ENCODE measurements around the gene TTC34.
"Not testable (repeated sequence)": the region's sequence is repeated elsewhere in the genome, so short reads cannot be mapped to it uniquely, and the experiment has no call there.

Gene TTC34

GRCh38 chr1:2751866-2752265, 49.6 kb downstream of the TTC34 start:
- not testable (repeated sequence) for H3K9me3 Mint-ChIP-seq; H3K4me1 Mint-ChIP-seq (ENCODE audit: low read depth); H3K4me3 Mint-ChIP-seq; H3K27ac Mint-ChIP-seq; H3K36me3 Mint-ChIP-seq (ENCODE audit: low read depth); H3K27me3 Mint-ChIP-seq (ENCODE audit: low read depth)

DNA sequence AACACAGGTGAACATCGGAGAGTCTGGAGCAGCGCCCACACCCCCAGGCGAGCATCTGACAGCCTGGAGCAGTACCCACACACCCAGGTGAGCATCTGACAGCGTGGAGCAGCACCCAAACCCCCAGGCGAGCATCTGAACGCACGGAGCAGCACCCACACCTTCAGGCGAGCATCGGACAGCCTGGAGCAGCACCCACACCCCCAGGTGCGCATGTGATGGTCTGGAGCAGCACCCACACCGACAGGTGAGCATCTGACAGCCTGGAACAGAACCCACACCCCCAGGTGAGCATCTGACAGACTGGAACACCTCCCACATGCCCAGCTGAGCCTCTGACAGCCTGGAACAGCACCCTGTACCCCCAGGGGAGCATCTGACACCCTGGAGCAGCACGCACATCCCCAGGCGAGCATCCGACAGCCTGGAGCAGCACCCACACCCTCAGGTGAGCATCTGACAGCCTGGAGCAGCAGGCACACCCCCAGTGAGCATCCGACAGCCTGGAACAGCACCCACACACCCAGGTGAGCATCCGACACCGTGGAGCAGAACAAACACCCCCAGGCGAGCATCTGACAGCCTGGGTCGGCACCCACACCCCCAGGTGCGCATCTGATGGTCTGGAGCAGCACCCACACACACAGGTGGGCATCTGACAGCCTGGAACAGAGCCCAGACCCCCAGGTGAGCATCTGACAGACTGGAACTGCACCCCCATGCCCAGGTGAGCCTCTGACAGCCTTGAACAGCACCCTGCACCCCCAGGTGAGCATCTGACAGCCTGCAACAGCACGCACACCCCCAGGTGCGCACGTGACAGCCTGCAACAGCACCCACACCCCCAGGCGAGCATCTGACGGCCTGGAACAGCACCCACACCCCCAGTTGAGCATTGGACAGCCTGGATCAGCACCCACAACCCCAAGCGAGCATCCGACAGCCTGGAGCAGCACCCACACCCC, 50.4 kb downstream of the TTC34 start:
- not testable (repeated sequence) for H3K27ac Mint-ChIP-seq; H3K36me3 Mint-ChIP-seq (ENCODE audit: low read depth); H3K9me3 Mint-ChIP-seq; H3K4me1 Mint-ChIP-seq (ENCODE audit: low read depth); H3K4me3 Mint-ChIP-seq; H3K27me3 Mint-ChIP-seq (ENCODE audit: low read depth)

DNA sequence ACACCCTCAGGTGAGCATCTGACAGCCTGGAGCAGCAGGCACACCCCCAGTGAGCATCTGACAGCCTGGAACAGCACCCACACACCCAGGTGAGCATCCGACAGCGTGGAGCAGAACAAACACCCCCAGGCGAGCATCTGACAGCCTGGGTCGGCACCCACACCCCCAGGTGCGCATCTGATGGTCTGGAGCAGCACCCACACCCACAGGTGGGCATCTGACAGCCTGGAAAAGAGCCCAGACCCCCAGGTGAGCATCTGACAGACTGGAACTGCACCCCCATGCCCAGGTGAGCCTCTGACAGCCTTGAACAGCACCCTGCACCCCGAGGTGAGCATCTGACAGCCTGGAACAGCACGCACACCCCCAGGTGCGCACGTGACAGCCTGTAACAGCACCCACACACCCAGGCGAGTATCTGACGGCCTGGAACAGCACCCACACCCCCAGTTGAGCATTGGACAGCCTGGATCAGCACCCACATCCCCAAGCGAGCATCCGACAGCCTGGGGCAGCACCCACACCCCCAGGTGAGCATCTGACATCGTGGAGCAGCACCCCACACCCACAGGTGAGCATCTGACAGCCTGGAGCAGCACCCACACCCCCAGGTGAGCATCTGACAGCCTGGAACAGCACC, 51.3 kb downstream of the TTC34 start:
- H3K27me3 Mint-ChIP-seq (ENCODE audit: low read depth); H3K36me3 Mint-ChIP-seq (ENCODE audit: low read depth); H3K4me3 Mint-ChIP-seq; H3K27ac Mint-ChIP-seq; H3K9me3 Mint-ChIP-seq; H3K4me1 Mint-ChIP-seq (ENCODE audit: low read depth): not testable (repeated sequence)

GRCh38 chr1:2748626-2749025, 52.9 kb downstream of the TTC34 start:
- not testable (repeated sequence) for H3K4me1 Mint-ChIP-seq (ENCODE audit: low read depth); H3K27me3 Mint-ChIP-seq (ENCODE audit: low read depth); H3K4me3 Mint-ChIP-seq; H3K27ac Mint-ChIP-seq; H3K36me3 Mint-ChIP-seq (ENCODE audit: low read depth); H3K9me3 Mint-ChIP-seq

GRCh38 chr1:2694796-2695195, 106.7 kb downstream of the TTC34 start:
- H3K9me3 Mint-ChIP-seq: not testable (repeated sequence)

GRCh38 chr1:2690180-2690579, 111.3 kb downstream of the TTC34 start:
- H3K36me3 Mint-ChIP-seq (ENCODE audit: low read depth); H3K4me3 Mint-ChIP-seq; H3K27ac Mint-ChIP-seq; H3K9me3 Mint-ChIP-seq; H3K27me3 Mint-ChIP-seq (ENCODE audit: low read depth); H3K4me1 Mint-ChIP-seq (ENCODE audit: low read depth): not testable (repeated sequence)

More at GRCh38 chr1:2694796-2695195, 106.7 kb downstream of the TTC34 start:
- H3K4me1 Mint-ChIP-seq (ENCODE audit: low read depth); H3K27me3 Mint-ChIP-seq (ENCODE audit: low read depth); H3K4me3 Mint-ChIP-seq; H3K27ac Mint-ChIP-seq; H3K36me3 Mint-ChIP-seq (ENCODE audit: low read depth): not testable (repeated sequence)

- not testable (repeated sequence) for H3K27ac Mint-ChIP-seq; H3K4me3 Mint-ChIP-seq; H3K27me3 Mint-ChIP-seq (ENCODE audit: low read depth); H3K4me1 Mint-ChIP-seq (ENCODE audit: low read depth); H3K36me3 Mint-ChIP-seq (ENCODE audit: low read depth); H3K9me3 Mint-ChIP-seq
Observed at GRCh38 chr1:2688336-2688665, 113.2 kb downstream of the TTC34 start.

DNA sequence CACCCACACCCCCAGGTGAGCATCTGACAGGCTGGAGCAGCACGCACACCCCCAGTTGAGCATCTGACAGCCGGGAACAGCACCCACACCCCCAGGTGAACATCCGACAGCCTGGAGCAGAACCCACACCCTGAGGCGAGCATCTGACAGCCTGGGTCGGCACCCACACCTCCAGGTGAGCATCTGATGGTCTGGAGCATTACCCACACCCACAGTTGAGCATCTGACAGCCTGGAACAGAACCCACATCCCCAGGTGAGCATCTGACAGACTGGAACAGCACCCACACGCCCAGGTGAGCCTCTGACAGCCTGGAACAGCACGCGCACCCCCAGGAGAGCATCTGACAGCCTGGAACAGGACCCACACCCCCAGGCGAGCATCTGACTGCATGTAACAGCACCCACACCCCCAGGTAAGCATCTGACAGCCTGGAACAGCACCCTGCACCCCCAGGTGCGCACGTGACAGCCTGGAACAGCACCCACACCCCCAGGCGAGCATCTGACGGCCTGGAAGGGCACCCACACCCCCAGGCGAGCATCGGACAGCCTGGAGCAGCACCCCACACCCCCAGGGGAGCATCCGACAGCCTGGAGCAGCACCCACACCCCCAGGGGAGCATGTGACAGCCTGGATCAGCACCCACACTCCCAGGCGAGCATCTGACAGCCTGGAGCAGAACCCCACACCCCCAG, 113.7 kb downstream of the TTC34 start:
- H3K36me3 Mint-ChIP-seq (ENCODE audit: low read depth); H3K27me3 Mint-ChIP-seq (ENCODE audit: low read depth); H3K27ac Mint-ChIP-seq; H3K4me3 Mint-ChIP-seq; H3K9me3 Mint-ChIP-seq; H3K4me1 Mint-ChIP-seq (ENCODE audit: low read depth): not testable (repeated sequence)

DNA sequence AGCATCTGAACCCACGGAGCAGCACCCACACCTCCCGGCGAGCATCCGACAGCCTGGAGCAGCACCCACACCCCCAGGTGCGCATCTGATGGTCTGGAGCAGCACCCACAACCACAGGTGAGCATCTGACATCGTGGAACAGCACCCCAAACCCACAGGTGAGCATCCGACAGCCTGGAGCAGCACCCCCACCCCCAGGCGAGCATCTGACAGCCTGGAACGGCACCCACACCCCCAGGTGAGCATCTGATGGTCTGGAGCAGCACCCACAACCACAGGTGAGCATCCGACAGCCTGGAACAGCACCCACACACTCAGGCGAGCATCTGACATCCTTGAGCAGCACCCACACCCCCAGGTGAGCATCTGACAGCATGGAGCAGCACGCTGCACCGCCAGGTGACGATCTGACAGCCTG, 114.3 kb downstream of the TTC34 start:
- H3K9me3 Mint-ChIP-seq; H3K4me1 Mint-ChIP-seq (ENCODE audit: low read depth); H3K27me3 Mint-ChIP-seq (ENCODE audit: low read depth); H3K4me3 Mint-ChIP-seq; H3K36me3 Mint-ChIP-seq (ENCODE audit: low read depth); H3K27ac Mint-ChIP-seq: not testable (repeated sequence)

- not testable (repeated sequence) for H3K36me3 Mint-ChIP-seq (ENCODE audit: low read depth); H3K9me3 Mint-ChIP-seq; H3K4me1 Mint-ChIP-seq (ENCODE audit: low read depth); H3K27me3 Mint-ChIP-seq (ENCODE audit: low read depth); H3K4me3 Mint-ChIP-seq; H3K27ac Mint-ChIP-seq
Observed at GRCh38 chr1:2686091-2686863, 115.2 kb downstream of the TTC34 start.

GRCh38 chr1:2685671-2686070, 115.8 kb downstream of the TTC34 start:
- H3K4me1 Mint-ChIP-seq (ENCODE audit: low read depth); H3K4me3 Mint-ChIP-seq; H3K9me3 Mint-ChIP-seq; H3K27me3 Mint-ChIP-seq (ENCODE audit: low read depth); H3K27ac Mint-ChIP-seq; H3K36me3 Mint-ChIP-seq (ENCODE audit: low read depth): not testable (repeated sequence)

GRCh38 chr1:2684878-2685277, 116.6 kb downstream of the TTC34 start:
- H3K4me1 Mint-ChIP-seq (ENCODE audit: low read depth); H3K4me3 Mint-ChIP-seq; H3K27me3 Mint-ChIP-seq (ENCODE audit: low read depth); H3K36me3 Mint-ChIP-seq (ENCODE audit: low read depth); H3K27ac Mint-ChIP-seq; H3K9me3 Mint-ChIP-seq: not testable (repeated sequence)

DNA sequence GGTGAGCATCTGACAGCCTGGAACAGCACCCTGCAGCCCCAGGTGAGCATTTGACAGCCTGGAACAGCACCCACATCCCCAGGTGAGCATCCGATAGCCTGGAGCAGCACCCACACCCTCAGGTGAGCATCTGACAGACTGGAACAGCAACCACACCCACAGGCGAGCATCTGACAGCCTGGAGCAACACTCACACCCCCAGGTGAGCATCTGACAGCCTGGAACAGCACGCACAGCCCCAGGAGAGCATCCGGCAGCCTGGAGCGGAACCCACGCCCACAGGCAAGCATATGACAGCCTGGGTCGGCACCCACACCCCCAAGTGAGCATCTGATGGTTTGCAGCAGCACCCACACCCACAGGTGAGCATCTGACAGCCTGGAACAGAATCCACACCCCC, 117.5 kb downstream of the TTC34 start:
- H3K9me3 Mint-ChIP-seq; H3K4me3 Mint-ChIP-seq; H3K27me3 Mint-ChIP-seq (ENCODE audit: low read depth); H3K4me1 Mint-ChIP-seq (ENCODE audit: low read depth); H3K27ac Mint-ChIP-seq; H3K36me3 Mint-ChIP-seq (ENCODE audit: low read depth): not testable (repeated sequence)

DNA sequence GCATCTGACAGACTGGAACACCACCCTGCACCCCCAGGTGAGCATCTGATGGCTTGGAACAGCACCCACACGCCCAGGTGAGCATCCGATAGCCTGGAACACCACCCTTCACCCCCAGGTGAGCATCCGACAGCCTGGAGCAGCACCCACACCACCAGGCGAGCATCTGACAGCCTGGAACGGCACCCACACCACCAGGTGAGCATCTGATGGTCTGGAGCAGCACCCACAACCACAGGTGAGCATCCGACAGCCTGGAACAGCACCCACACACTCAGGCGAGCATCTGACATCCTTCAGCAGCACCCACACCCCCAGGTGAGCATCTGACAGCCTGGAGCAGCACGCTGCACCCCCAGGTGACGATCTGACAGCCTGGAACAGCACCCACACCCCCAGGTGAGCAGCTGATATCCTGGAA, 118.2 kb downstream of the TTC34 start:
- not testable (repeated sequence) for H3K9me3 Mint-ChIP-seq; H3K36me3 Mint-ChIP-seq (ENCODE audit: low read depth); H3K27me3 Mint-ChIP-seq (ENCODE audit: low read depth); H3K27ac Mint-ChIP-seq; H3K4me3 Mint-ChIP-seq; H3K4me1 Mint-ChIP-seq (ENCODE audit: low read depth)

GRCh38 chr1:2682879-2683278, 118.6 kb downstream of the TTC34 start:
- H3K9me3 Mint-ChIP-seq; H3K36me3 Mint-ChIP-seq (ENCODE audit: low read depth); H3K4me1 Mint-ChIP-seq (ENCODE audit: low read depth); H3K4me3 Mint-ChIP-seq; H3K27ac Mint-ChIP-seq; H3K27me3 Mint-ChIP-seq (ENCODE audit: low read depth): not testable (repeated sequence)
